Neural progenitor cell (in vitro differentiated cells): Measurements from ENCODE around the gene FAM78B. TPM values are rescaled to one million over a fixed set of nuclear protein-coding genes. Genes with fewer than 3 reads are reported as not detected.

ENCODE experiments used
- DNase-seq: peaks from one replicate; pipeline ENCODE4 v3.0.0-alpha.2; 2016; ENCODE audit warnings: low spot score
- H2AFZ ChIP-seq: fragments of 200-600 bp; sonication (generic); replicated peaks from 2 replicates; pipeline ENCODE4 v1.6.1; 2016; ENCODE audit warnings: antibody characterized with exemption
- H3F3A ChIP-seq: fragments of 200-600 bp; sonication (generic); 2 replicates; pipeline ENCODE4 v1.6.1; 2016; ENCODE audit warnings: antibody characterized with exemption, low read depth
- H3K27ac ChIP-seq: fragments of 200-600 bp; sonication (generic); 2 replicates; pipeline ENCODE4 v1.5.1; 2016; ENCODE audit warnings: mild to moderate bottlenecking
- H3K27me3 ChIP-seq: fragments of 200-600 bp; sonication (generic); 2 replicates; pipeline ENCODE4 v1.6.1; 2016; ENCODE audit warnings: mild to moderate bottlenecking, moderate library complexity
- H3K36me3 ChIP-seq: fragments of 200-600 bp; sonication (generic); 2 replicates; pipeline ENCODE4 v1.5.1; 2016
- H3K4me1 ChIP-seq: fragments of 200-600 bp; sonication (generic); 2 replicates; pipeline ENCODE4 v1.6.1; 2016; ENCODE audit warnings: mixed run types
- H3K4me2 ChIP-seq: fragments of 200-600 bp; sonication (generic); 2 replicates; pipeline ENCODE4 v1.6.1; 2016
- H3K4me3 ChIP-seq: fragments of 200-600 bp; sonication (generic); 2 replicates; pipeline ENCODE4 v1.5.1; 2016
- H3K79me2 ChIP-seq: fragments of 200-600 bp; sonication (generic); 2 replicates; pipeline ENCODE4 v1.6.1; 2016; ENCODE audit warnings: low read depth
- H3K9ac ChIP-seq: fragments of 200-600 bp; sonication (generic); 2 replicates; pipeline ENCODE4 v1.6.1; 2016
- H3K9me3 ChIP-seq: fragments of 200-600 bp; sonication (generic); 2 replicates; pipeline ENCODE4 v1.5.1; 2016; ENCODE audit warnings: low read depth
- H4K20me1 ChIP-seq: fragments of 200-600 bp; sonication (generic); 2 replicates; pipeline ENCODE4 v1.6.1; 2016; ENCODE audit warnings: low read depth
- H3K27ac Mint-ChIP-seq: 3 replicates; pipeline ENCODE4 v1.8.0; 2021; ENCODE audit warnings: mixed read lengths
- H3K27me3 Mint-ChIP-seq: 2 replicates; pipeline ENCODE4 v1.8.0; 2022; ENCODE audit warnings: low read depth, mild to moderate bottlenecking, inconsistent platforms, moderate library complexity, mixed read lengths; ENCODE audit not compliant: insufficient read depth
- H3K36me3 Mint-ChIP-seq: 3 replicates; pipeline ENCODE4 v1.8.0; 2021; ENCODE audit warnings: mixed read lengths
- H3K4me1 Mint-ChIP-seq: 3 replicates; pipeline ENCODE4 v1.8.0; 2021; ENCODE audit warnings: mixed read lengths
- H3K4me3 Mint-ChIP-seq: 3 replicates; pipeline ENCODE4 v1.8.0; 2021; ENCODE audit warnings: mild to moderate bottlenecking, moderate library complexity, mixed read lengths
- H3K9me3 Mint-ChIP-seq: 3 replicates; pipeline ENCODE4 v1.8.0; 2020; ENCODE audit warnings: mixed read lengths
- CTCF ChIP-seq: fragments of 200-600 bp; sonication (generic); IDR thresholded peaks from 2 replicates; pipeline ENCODE4 v1.5.1; 2017; ENCODE audit warnings: antibody characterized with exemption, mild to moderate bottlenecking
- EZH2 ChIP-seq: fragments of 200-600 bp; sonication (generic); IDR thresholded peaks from 2 replicates; pipeline ENCODE4 v1.6.1; 2017; ENCODE audit warnings: antibody characterized with exemption, mild to moderate bottlenecking, moderate library complexity
- EZH2phosphoT487 ChIP-seq: fragments of 200-600 bp; sonication (generic); IDR thresholded peaks from 2 replicates; pipeline ENCODE4 v1.6.1; 2017; ENCODE audit warnings: antibody characterized with exemption
- total RNA-seq: library from RNA; depleted of rRNA; stranded (reverse); fragments of >200 nt; gene quantifications from 2 replicates; pipeline ENCODE4 v1.2.3, GENCODE V29; 2015; ENCODE audit warnings: low replicate concordance

FAM78B gene
- total RNA-seq, 1 donor from 2014 or later = not detected

GRCh38 chr1:166184012-166184411, 17.2 kb upstream of the FAM78B start:
- no peak for TF ChIP-seq CTCF
- no peak for TF ChIP-seq EZH2phosphoT487
- TF ChIP-seq EZH2 = no peak
- Histone ChIP-seq H3K27ac (no peak overlapping the region), H3K4me2 (no peak overlapping the region), H3K9ac (no peak overlapping the region), H3K79me2 (no peaks in the 10 kb centered on the region), H3K4me3 (no peak overlapping the region), H4K20me1 (no peaks in the 10 kb centered on the region), H3K4me1 (no peaks in the 10 kb centered on the region), H3K9me3 (no peaks in the 10 kb centered on the region), H2AFZ (no peak overlapping the region), H3K36me3 (no peaks in the 10 kb centered on the region), H3F3A (no peaks in the 10 kb centered on the region), H3K27me3 (no peaks in the 10 kb centered on the region)
- DNase-seq = no peak
- H3K27ac Mint-ChIP-seq = no peak overlapping the region
- H3K4me1 Mint-ChIP-seq = no peaks in the 10 kb centered on the region
- H3K36me3 Mint-ChIP-seq = no peaks in the 10 kb centered on the region
- H3K9me3 Mint-ChIP-seq = no peaks in the 10 kb centered on the region
- H3K27me3 Mint-ChIP-seq = no peaks in the 10 kb centered on the region
- H3K4me3 Mint-ChIP-seq = no peak overlapping the region

GRCh38 chr1:166182281-166182680, 15.5 kb upstream of the FAM78B start:
- Histone ChIP-seq H3K36me3 (no peaks in the 10 kb centered on the region), H4K20me1 (no peaks in the 10 kb centered on the region), H3K27me3 (no peaks in the 10 kb centered on the region), H3K4me1 (no peaks in the 10 kb centered on the region), H3K4me3 (no peak overlapping the region), H3K27ac (no peak overlapping the region), H3K79me2 (no peaks in the 10 kb centered on the region), H3K9ac (no peak overlapping the region), H3F3A (no peaks in the 10 kb centered on the region), H2AFZ (no peak overlapping the region), H3K9me3 (no peaks in the 10 kb centered on the region), H3K4me2 (no peak overlapping the region)
- H3K27me3 Mint-ChIP-seq = no peaks in the 10 kb centered on the region
- H3K4me1 Mint-ChIP-seq = no peaks in the 10 kb centered on the region
- no peaks in the 10 kb centered on the region for H3K9me3 Mint-ChIP-seq
- no peaks in the 10 kb centered on the region for H3K36me3 Mint-ChIP-seq
- TF ChIP-seq EZH2 = no peak
- no peak overlapping the region for H3K27ac Mint-ChIP-seq
- no peak for DNase-seq
- H3K4me3 Mint-ChIP-seq = no peak overlapping the region

- no peaks in the 10 kb centered on the region for H3K36me3 Mint-ChIP-seq
- Histone ChIP-seq H2AFZ (no peak overlapping the region), H3K27me3 (no peaks in the 10 kb centered on the region), H3K79me2 (no peaks in the 10 kb centered on the region), H4K20me1 (no peaks in the 10 kb centered on the region), H3K9ac (no peak overlapping the region), H3K4me3 (no peak overlapping the region), H3K36me3 (no peaks in the 10 kb centered on the region), H3F3A (no peaks in the 10 kb centered on the region), H3K27ac (no peak overlapping the region), H3K4me1 (no peaks in the 10 kb centered on the region), H3K4me2 (no peak overlapping the region), H3K9me3 (no peaks in the 10 kb centered on the region)
- H3K4me3 Mint-ChIP-seq = no peak overlapping the region
- no peak for DNase-seq
- peaks cover 1% of the 10 kb centered on the region for H3K27me3 Mint-ChIP-seq
- no peak for TF ChIP-seq CTCF
- TF ChIP-seq EZH2 = no peak
- no peak for TF ChIP-seq EZH2phosphoT487
- no peaks in the 10 kb centered on the region for H3K9me3 Mint-ChIP-seq
- H3K4me1 Mint-ChIP-seq = no peaks in the 10 kb centered on the region
- no peak overlapping the region for H3K27ac Mint-ChIP-seq
Measured at GRCh38 chr1:166176416-166176815, 9.6 kb upstream of the FAM78B start.

- H3K4me2 ChIP-seq = no peak overlapping the region
- H3K9me3 Mint-ChIP-seq = no peaks in the 10 kb centered on the region
- H3K4me3 ChIP-seq = no peak overlapping the region
- no peaks in the 10 kb centered on the region for H3K9me3 ChIP-seq
- H3F3A ChIP-seq = no peaks in the 10 kb centered on the region
- H4K20me1 ChIP-seq = no peaks in the 10 kb centered on the region
- H3K27me3 ChIP-seq = no peaks in the 10 kb centered on the region
- no peaks in the 10 kb centered on the region for H3K4me1 Mint-ChIP-seq
- no peaks in the 10 kb centered on the region for H3K4me1 ChIP-seq
- no peak overlapping the region for H3K4me3 Mint-ChIP-seq
- TF ChIP-seq CTCF (no peak), EZH2phosphoT487 (no peak), EZH2 (no peak)
- no peaks in the 10 kb centered on the region for H3K36me3 ChIP-seq
- H3K27me3 Mint-ChIP-seq = peaks cover 4% of the 10 kb centered on the region
- no peak overlapping the region for H3K27ac ChIP-seq
- H3K79me2 ChIP-seq = no peaks in the 10 kb centered on the region
- DNase-seq = no peak
- H3K27ac Mint-ChIP-seq = no peak overlapping the region
- H2AFZ ChIP-seq = no peak overlapping the region
- no peak overlapping the region for H3K9ac ChIP-seq
- no peaks in the 10 kb centered on the region for H3K36me3 Mint-ChIP-seq
Measured at GRCh38 chr1:166175032-166175431, 8.2 kb upstream of the FAM78B start.
